Thymus (tissue), 2 donors: ENCODE measurements around the gene CDON. TPM values are rescaled to one million over a fixed set of nuclear protein-coding genes. Genes with fewer than 3 reads are reported as not detected.

ENCODE experiments used
- polyA plus RNA-seq: library from polyadenylated mRNA; stranded (reverse); fragments of 200-250 nt; gene quantifications from one replicate; pipeline ENCODE4 v1.2.3, GENCODE V29; 2013
- total RNA-seq: library from RNA; stranded (reverse); fragments of 120-200 nt; gene quantifications from one replicate; pipeline ENCODE4 v1.2.4, GENCODE V29; 2013
- donor health status: healthy.

The CDON gene
- total and polyA plus RNA-seq, 2 donors = 1.4 to 3.9 TPM

Other genes with a start within 250 kb of the CDON start
- gene PATE4, start 229.6 kb downstream of the CDON start, total RNA-seq = not detected
- gene PATE4, start 229.6 kb downstream of the CDON start, polyA plus RNA-seq = 0.11 TPM
- gene HYLS1, start 175.2 kb downstream of the CDON start, total RNA-seq = 9.0 TPM
- 3.6 TPM for gene HYLS1, start 175.2 kb downstream of the CDON start, polyA plus RNA-seq
- 14.4 TPM for gene PUS3, start 159.7 kb downstream of the CDON start, total RNA-seq
- gene PUS3, start 159.7 kb downstream of the CDON start, polyA plus RNA-seq = 17.2 TPM
- 0.80 TPM for gene DDX25, start 158.4 kb downstream of the CDON start, total RNA-seq
- 1.1 TPM for gene DDX25, start 158.4 kb downstream of the CDON start, polyA plus RNA-seq
- 0.09 TPM for gene VSIG10L2, start 116.8 kb downstream of the CDON start, total RNA-seq
- gene VSIG10L2, start 116.8 kb downstream of the CDON start, polyA plus RNA-seq = 0.84 TPM
- 16.0 TPM for gene RPUSD4, start 148.8 kb upstream of the CDON start, total RNA-seq
- 20.5 TPM for gene RPUSD4, start 148.8 kb upstream of the CDON start, polyA plus RNA-seq
- 23.7 TPM for gene FAM118B, start 148.9 kb upstream of the CDON start, total RNA-seq
- gene FAM118B, start 148.9 kb upstream of the CDON start, polyA plus RNA-seq = 9.5 TPM
- 44.3 TPM for gene SRPRA, start 206.0 kb upstream of the CDON start, total RNA-seq
- 46.2 TPM for gene SRPRA, start 206.0 kb upstream of the CDON start, polyA plus RNA-seq
- gene FOXRED1, start 206.3 kb upstream of the CDON start, total RNA-seq = 29.5 TPM
- 25.2 TPM for gene FOXRED1, start 206.3 kb upstream of the CDON start, polyA plus RNA-seq
- gene TIRAP, start 220.2 kb upstream of the CDON start, total RNA-seq = 1.8 TPM
- gene TIRAP, start 220.2 kb upstream of the CDON start, polyA plus RNA-seq = 4.8 TPM
- 17.2 TPM for gene DCPS, start 241.2 kb upstream of the CDON start, total RNA-seq
- gene DCPS, start 241.2 kb upstream of the CDON start, polyA plus RNA-seq = 17.2 TPM